Ramos (cell line): ENCODE data around the gene ARL16.

ENCODE experiments used
- in situ Hi-C: fragments of 300-500 bp; cut with MboI; formaldehyde crosslinking; loops from one replicate; pipeline ENCODE4 v1.14.3; 2022; ENCODE audit warnings: low sequenced_read_pairs; ENCODE audit not compliant: unreplicated experiment

Gene ARL16

DNA sequence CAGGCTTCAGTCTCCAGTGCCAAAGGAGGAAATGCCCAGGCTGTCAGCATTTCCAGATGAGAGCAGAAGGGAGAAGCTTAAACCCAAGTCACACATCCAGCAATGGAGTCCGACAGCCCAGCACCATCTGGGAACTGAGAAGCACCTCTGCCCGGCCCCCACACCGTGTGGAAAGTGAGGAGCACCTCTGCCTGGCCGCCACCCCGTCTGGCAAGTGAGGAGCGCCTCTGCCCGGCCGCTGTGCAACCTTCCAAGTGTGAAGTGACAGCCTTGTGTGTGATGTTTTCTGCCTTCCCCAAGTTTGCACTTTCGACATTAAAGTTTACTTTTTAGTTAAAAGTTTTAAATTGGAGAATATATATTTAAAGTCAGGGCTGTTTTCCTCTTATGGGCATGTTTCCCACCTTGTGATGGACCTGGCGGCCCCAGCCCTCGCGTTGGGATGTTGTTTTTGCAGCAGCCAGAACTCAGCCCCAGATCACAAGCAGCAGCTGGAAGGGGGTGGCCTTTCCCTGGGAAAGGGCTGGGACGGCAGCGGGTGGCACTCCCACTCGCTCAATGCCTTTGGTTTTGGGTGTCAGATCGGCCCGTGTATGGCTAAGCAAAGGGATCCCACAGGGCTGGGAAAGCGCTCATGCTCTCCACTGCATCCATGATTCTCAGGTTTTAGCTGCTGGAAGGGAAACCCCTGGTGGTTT lies 9.9 kb downstream of the ARL16 start:
- in situ Hi-C loops: no loop called here

DNA sequence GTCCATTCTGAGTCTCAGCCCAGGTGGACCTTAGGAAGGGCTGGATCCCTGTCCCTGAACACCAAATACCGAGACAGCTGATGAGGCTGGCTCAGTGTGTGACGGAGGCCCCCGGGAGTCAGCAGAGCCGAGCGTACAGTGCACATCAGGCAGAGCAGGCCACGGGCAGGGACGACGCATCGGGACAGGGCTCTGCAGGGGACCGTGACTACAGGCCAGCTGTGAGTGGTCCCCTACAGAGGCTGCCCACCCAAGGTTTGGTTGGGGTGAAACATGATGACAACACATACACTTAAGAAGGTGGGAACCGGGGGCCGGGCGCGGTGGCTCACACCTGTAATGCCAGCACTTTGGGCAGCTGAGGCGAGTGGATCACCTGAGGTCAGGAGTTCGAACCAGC lies 10.6 kb downstream of the ARL16 start:
- in situ Hi-C loops: no loop called here

DNA sequence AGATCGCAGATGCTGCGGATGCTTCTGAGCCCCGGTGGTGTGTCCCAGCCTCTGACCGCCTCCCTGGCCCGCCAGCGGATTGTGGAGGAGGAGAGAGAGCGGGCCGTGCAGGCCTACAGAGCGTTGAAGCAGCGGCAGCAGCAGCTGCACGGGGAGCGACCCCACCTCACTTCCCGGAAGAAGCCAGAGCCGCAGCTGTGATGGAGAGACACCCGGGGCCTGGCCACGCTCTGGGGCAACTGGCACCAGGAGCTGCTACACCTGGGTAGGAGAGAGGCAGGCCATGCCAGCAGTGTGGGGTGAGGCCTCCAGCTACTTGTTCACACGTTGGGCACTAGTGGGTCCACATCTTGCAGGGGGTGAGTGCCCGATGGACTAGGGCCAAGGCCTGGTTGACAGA lies 11.1 kb downstream of the ARL16 start:
- in situ Hi-C loops: no loop called here

DNA sequence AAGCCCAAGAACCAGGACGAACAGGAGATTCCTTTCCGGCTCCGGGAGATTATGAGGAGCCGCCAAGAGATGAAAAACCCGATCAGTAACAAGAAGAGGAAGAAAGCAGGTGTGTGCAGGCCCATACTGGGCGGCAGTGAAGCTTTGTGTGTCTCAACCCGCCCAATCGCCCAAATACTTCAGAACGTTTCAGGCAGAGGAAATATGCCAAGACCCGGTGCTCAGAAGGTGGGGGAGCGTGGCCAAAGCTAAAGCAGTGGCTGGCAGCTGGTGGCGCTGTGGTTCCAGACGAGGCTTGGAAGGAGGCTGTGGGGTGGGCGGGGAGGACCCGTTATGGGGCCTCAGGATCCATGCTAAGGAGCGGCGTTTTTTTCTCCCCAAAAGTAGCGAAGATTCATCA lies 15.8 kb downstream of the ARL16 start:
- in situ Hi-C loops: no loop called here

DNA sequence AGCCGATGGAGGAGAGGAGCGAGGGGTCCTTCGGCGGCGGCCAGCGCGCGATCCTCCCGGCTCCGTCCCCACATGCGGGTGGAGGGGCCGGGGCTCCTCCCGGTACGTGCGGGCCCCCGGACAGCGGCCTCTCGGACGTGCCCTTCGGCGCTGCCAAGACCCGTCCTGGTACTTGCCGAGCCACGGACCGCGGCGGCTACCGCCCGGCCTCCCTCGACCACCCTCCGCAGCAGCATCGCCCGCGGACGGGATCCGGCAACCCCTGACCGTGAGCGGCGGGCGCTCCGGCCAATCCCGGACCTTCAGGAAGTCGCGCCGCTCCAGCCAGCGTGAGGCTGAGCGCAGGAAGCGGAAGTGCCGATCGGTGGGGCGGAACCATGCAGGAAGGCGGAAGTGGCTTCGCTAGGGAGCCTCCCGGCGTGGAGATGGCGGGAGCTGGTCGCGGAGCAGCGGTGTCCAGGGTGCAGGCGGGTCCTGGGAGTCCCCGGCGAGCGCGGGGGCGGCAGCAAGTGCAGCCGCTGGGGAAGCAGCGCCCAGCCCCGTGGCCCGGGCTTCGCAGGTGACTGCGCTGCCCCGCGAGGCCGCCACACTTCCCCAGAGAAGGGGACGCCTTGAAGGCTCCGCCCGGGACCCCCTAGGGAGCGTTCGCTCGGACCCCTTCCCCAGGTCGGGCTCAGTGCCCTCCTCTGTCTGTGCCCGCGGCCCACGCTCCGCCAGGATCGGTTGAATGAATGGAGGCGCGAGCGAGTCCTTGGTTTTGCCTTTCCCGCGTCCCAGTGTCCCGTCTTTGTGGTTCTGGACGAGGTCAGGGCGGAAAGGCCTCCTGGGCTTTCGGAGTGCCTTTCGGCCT lies 17.0 kb downstream of the ARL16 start, which contains the start of the genes CCDC137 and OXLD1:
TSS of gene CCDC137 (plus strand) at position 396 of the 850 bp plus-strand sequence. CDS start at position 426, 30 bp downstream.
TSS of gene OXLD1 (minus strand) at position 264 of the 850 bp plus-strand sequence. CDS start at position 236, 28 bp downstream.
- in situ Hi-C loops: no loop called here

DNA sequence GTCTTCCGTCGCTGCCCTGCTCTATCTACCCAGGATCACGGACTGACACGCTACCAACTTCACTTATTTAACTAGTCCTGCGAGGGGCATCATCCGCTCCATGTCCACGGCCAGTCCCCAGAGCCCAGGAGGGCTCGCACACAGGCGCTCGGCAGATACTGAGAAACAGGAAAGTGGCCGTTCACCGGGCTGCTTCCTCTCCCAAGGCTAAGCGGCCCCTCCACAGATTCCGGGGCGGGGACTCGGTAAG lies 17.6 kb downstream of the ARL16 start:
- in situ Hi-C loops: no loop called here

DNA sequence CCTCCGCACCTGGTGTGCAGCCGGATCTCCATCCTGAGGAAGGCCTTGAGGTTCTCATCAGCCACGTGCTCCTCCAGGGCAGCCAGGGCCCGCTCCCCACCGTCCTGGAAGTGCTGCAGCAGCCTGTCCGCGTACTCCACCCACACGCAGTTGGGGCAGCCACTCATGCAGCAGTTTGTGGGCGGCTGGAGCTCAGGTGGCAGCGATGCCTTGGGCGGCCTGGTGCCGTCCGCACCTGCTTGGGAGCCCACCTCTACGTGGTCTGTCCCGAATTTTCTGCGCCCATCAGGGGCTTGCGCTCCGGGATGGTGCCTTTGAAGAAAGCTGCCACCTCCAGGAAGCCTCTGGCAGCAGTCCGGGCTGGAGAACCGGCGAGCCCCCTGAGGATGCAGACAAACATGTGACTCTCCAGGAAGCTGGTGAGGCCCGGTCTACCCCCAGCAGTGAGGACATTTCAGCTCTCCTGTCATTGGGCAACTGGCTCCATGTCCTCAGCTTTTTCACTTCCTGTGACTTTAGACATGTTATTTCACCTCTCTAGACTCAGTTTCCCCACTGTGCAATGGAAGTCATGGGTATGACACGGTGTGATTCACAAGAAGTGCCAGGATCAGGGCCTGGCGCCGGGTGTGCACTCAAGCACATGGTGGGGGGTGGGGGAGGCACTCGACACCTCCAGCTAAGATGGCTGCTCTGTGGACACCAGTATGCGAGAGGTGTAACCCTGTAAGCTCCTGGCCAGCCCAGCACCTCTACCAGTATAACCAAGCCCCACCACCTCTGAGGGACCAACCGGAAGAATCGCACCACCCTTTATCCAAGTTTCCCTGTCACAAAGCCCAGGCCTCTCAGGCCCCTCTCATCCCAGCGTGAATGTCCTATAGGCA lies 18.1 kb downstream of the ARL16 start:
- in situ Hi-C loops: no loop called here

DNA sequence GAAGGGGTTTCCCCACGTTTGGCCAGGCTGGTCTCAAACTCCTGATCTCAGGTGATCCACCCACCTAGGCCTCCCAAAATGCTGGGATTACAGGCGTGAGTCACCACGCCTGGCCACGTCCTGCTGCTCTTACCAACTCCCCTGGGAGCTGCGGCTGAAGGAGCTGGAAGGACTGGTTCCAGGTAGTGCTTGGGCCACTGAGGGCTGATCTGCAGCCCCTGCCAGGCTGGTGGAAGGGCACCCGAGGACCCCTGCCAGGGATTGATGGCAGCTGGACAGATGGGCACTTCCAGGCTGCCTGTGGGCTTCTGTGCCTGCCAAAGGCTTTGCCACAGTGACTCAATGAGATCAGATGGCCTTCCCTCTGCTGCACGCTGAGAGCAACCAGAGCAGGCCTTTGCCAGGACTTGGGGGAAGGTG lies 19.5 kb downstream of the ARL16 start:
- in situ Hi-C loops: no loop called here

DNA sequence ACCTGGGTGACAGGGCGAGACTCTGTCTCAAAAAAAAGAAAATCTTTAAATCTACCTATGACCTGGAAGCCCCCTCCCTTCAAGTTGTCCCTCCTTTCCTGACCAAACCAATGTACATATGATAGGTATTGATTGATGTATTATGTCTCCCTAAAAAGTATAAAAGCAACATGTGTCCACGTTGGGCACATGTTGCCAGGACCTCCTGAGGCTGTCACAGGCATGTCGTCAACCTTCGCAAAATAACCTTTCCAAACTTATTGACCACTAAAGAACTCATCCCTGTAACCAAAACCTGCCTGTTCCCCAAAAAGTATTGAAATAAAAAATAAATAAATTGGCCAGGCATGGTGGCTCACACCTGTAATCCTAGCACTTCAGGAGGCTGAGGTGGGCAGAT lies 21.6 kb downstream of the ARL16 start:
- in situ Hi-C loops: no loop called here

DNA sequence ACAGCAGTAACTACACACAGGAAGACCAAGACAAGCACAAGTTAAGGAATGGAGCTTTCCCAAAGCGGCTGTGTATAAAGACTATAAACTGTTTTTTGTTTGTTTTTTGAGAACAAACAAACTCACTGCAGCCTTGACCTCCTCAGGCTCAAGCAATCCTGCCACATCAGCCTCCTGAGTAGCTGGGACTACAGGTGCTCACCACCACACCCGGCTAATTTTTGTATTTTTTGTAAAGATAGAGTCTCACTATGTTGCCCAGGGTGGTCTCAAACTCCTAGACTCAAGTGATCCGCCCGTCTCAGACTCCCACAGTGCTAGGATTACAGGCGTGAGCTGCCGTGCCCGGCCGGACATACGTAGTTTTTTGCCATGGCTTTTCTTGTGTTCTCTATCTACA lies 23.2 kb downstream of the ARL16 start:
- in situ Hi-C loops: no loop called here

DNA sequence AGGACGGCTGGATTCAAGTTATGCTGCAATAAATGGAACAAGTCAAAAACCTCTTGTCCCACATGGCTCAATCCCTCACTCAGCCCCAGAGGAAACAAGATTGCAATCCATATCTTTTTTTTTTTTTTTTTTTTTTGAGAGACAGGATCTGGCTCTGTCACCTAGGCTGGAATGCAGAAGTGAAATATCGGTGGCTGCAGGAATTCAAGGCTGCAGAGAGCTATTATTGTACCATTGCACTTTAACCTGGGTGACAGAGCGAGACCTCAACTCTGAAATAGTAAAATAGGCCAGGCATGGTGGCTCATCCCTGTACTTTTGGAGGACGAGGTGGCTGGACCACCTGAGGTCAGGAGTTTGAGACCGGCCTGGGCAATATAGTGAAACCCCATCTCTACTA lies 24.6 kb downstream of the ARL16 start:
- in situ Hi-C loops: no loop called here

DNA sequence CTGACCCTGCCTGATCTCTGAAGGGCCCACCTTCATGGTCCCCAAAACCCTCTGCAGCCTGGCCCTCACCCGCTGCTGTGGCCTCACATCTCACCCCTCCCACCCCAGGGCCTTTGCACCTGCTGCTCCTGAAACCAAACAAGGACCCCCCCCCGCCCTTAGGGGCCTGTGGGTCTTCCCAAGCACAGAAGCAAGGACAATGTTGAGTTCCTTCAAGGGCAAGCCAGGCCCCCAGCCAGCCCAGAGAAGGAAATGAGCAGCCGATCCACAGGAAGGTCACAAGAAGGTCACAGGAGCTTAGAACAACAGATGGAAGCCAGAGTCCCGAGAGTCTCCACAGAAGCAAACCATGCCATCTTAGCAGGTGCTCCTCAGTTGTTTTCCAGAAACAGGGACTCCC lies 26.8 kb downstream of the ARL16 start:
- in situ Hi-C loops: no loop called here

DNA sequence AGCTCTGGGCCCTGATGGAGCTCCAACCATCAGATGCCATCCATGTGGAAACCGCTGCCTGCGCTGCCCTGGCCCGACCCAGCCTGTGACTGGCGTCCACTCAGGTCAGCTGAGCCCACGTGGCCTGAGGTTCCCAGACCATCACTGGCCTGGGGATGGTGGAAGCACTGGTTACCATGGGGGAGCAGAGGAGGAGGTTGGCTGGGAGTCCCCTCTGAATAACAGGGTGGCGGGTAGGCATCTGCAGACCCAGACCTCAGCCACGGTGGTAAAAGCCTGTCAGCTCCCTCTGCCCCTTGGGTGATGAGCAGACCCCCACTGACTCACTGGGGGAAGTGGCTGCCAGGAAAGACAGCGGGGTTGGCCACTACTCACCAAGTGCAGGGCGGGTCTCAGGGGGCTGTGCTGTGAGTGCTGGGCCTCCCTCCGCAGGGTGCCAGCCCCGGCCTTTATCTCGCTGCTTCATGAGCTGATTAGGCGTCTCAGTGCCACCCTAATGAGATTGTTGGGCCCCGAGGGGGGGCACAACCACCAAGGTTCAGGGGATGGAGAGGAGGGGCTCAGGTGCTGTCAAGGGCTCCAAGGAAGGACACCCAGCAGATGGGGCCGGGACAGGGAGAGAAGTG lies 27.4 kb downstream of the ARL16 start, which contains the start of gene PDE6G:
TSS of gene PDE6G (minus strand) at position 425 of the 626 bp plus-strand sequence. CDS start 3,237 bp downstream, outside the sequence.
- in situ Hi-C loops: no loop called here

DNA sequence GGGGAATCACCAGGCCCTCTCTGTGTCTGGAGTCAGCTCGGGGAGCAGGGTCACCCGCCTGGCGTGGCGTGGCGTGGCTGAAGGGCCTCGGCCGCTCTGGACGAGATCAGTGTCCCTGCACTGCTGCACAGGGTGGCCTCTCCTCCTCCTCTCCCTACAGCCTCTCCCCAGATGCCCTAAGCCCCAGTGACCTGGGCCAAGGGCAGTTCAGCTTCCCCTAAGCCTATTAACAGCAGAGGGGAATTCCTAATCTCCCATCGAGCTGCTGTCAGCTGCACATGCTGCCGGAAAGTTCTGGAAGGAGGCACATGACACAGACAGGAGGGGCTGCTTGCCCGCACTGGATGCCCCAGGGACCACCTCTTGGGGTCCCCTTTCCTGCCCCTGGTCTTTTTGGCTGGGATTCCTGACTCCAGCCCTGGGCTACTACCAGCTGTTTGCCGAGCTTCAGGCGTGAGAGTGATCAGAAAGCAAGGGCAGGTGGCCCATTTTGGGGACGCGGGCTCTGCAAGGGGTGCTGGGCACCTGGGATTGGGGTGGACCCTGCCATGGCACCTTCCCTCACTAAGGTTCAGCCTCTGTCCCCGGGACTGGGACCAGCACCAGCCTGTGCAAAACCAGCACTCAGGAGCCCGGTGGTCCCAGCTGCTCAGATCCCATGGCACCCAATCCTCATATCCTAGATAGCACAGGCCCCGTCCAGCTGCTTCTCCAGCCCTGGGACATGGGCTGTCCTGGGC lies 28.0 kb downstream of the ARL16 start:
- in situ Hi-C loops: no loop called here

DNA sequence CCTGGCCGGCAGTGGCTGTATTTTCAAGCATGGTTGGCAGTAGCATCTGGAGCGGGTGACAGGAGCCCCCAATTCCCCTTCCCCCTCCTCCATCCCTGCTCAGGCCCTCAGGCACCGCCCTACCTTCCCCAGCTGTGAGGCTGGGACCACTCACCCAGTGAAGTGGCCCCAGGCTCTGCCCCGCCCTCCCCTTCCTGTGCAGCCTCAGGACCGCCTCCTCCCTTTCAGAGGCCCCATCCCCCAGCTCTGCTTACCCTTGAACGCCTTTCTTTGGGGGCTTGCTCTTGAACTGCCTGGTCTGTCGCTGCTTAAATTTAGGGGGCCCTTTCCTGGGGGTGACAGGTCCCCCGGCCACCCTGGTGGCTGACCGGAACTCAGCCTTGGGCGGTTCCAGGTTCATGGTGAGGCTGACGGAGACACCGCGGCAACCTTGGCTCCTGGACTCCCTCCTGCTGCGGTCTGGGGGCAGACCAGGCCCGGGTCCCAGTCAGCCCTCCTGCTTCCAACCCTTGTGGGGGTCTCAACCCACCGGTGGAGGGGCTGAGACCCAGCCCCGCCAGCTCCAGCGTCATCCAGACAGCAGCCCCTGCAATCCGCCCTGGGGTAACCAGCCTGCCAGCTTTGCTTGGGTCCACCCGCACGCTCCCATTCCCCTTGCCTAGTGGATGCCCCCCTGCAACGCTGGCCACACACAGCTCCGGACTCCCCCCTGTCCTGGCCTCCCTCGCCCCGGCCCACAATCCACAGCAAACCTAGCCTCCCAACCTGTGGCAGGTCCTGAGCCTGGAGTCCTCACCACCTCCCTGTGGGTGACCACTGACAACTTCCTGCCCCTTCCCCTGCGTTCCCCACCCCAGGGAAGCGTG lies 30.5 kb downstream of the ARL16 start:
- in situ Hi-C loops: no loop called here

DNA sequence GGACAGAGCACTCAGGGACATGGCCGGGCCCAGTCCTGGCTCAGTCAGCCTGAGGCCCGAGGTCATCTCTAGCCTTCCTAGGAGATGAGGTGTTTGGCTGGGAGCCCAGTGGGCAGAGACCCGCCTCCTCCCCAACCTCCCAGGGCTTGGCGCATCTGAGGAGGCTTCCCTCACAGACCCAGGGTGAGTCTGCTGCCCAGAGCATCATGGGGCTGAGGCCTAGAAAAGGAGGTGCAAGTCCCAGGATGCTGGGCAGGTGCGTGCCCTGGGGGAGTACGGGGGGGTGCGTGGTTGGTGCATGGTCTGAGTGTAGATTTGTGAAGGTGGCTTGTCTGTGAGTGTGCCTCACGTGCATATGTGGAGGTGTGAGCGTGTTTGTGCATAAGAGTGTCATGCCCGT lies 31.9 kb downstream of the ARL16 start:
- in situ Hi-C loops: no loop called here

DNA sequence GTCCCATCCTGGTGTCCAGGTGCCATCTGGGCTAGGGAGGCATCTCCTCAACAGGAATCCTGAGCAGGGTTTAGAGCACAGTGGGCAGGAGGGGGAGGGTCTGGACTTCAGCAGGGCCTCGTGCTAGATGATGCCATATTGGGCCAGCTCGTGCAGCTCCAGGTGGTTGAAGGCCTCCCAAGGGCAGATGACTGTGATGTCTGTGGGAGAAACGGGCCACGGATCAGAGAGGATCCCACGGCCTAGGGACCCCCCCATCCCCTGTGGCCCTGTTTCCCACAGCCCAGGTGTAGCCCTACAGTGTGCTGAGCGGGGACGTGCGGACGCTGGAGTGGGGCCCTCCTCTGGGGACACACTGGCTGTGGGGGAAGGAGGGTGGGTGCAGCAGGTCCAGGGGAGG lies 32.6 kb downstream of the ARL16 start:
- in situ Hi-C loops: no loop called here

DNA sequence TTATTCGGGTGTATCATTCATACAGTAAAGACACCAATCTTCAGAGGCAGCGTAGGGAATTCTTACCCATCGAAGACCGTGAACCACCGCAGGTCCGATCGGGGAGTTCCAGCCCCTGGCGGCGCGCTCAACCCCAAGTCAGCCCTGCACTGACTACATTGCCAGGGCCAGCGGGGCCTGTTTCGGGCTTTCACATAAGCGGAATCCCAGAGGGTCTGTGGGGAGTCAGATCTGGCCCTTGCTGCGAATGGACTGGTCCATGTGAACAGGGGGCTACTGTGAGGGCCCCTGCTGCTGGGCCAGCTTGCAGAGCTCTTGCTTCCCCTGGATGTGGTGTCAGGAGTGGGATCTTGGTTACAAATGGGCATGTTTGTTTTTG lies 34.9 kb downstream of the ARL16 start:
- in situ Hi-C loops: no loop called here
